PC-9 (cell line): ENCODE results near the gene SMAD1. TPM values are rescaled to one million over a fixed set of nuclear protein-coding genes. Genes with fewer than 3 reads are reported as not detected.

Experiments
- BruUV-seq: library from RNA; stranded (reverse); fragments of 400-500 nt; replicated peaks from 2 replicates; lab custom pipeline; 2021; lab: Mats Ljungman, UMichigan
- CTCF ChIA-PET: fragments of 300-600 bp; sonication (Branson Sonifier 250); formaldehyde crosslinking; loops from one replicate; lab custom pipeline; 2022; ENCODE audit warnings: antibody characterized with exemption; lab: Charles Lee
- POLR2A ChIA-PET: fragments of 300-600 bp; sonication (Branson Sonifier 250); formaldehyde crosslinking; loops from one replicate; lab custom pipeline; 2022; ENCODE audit warnings: antibody characterized with exemption; ENCODE audit not compliant: unreplicated experiment; lab: Charles Lee
- DNase-seq, 2 experiments: peaks; one replicate each; pipeline versions ENCODE4 v3.0.0 to v3.0.0-alpha.2; 2015 to 2022; ENCODE audit warnings: mixed read lengths in 1 of 2
- H2AFZ ChIP-seq: fragments of 200-600 bp; sonication (generic); 2 replicates; pipeline ENCODE4 v1.8.1; 2017; ENCODE audit warnings: antibody characterized with exemption
- H3F3A ChIP-seq: fragments of 200-600 bp; sonication (generic); 2 replicates; pipeline ENCODE4 v1.8.1; 2017; ENCODE audit warnings: antibody characterized with exemption, mild to moderate bottlenecking, low read depth; ENCODE audit not compliant: insufficient read depth
- H3K27ac ChIP-seq: fragments of 200-600 bp; sonication (generic); 2 replicates; pipeline ENCODE4 v1.6.1; 2016; ENCODE audit warnings: mixed run types
- H3K27me3 ChIP-seq: fragments of 200-600 bp; sonication (generic); 2 replicates; pipeline ENCODE4 v1.6.1; 2016; ENCODE audit warnings: low read depth, mixed run types; ENCODE audit not compliant: insufficient read depth
- H3K36me3 ChIP-seq: fragments of 200-600 bp; sonication (generic); 2 replicates; pipeline ENCODE4 v1.6.1; 2016; ENCODE audit warnings: low read depth, mixed run types
- H3K4me1 ChIP-seq: fragments of 200-600 bp; sonication (generic); replicated peaks from 2 replicates; pipeline ENCODE4 v1.6.1; 2016; ENCODE audit warnings: mixed run types; ENCODE audit not compliant: insufficient read depth
- H3K4me2 ChIP-seq: fragments of 200-600 bp; sonication (generic); 2 replicates; pipeline ENCODE4 v1.6.1; 2017; ENCODE audit warnings: mixed run types
- H3K4me3 ChIP-seq: fragments of 200-600 bp; sonication (generic); 2 replicates; pipeline ENCODE4 v1.6.1; 2016; ENCODE audit warnings: mixed run types
- H3K79me2 ChIP-seq: fragments of 200-600 bp; sonication (generic); 2 replicates; pipeline ENCODE4 v1.6.1; 2017; ENCODE audit warnings: low read depth, mixed run types
- H3K9me2 ChIP-seq: fragments of 200-600 bp; sonication (generic); 2 replicates; pipeline ENCODE4 v1.8.1; 2017; ENCODE audit warnings: mild to moderate bottlenecking; ENCODE audit not compliant: insufficient read depth
- H3K9me3 ChIP-seq: fragments of 200-600 bp; sonication (generic); 2 replicates; pipeline ENCODE4 v1.8.1; 2016; ENCODE audit warnings: low read depth; ENCODE audit not compliant: insufficient read depth
- H4K20me1 ChIP-seq: fragments of 200-600 bp; sonication (generic); 2 replicates; pipeline ENCODE4 v1.8.1; 2017; ENCODE audit not compliant: insufficient read depth
- EZH2 ChIP-seq: fragments of 200-600 bp; sonication (generic); IDR thresholded peaks from 2 replicates; pipeline ENCODE4 v1.8.0; 2017; ENCODE audit warnings: antibody characterized with exemption, low read depth
- intact Hi-C: fragments of 100-400 bp; cut with micrococcal nuclease; formaldehyde crosslinking; loops from one replicate; pipeline ENCODE4 v1.10.0; 2022; ENCODE audit not compliant: unreplicated experiment
- total RNA-seq: library from RNA; stranded (reverse); gene quantifications from 2 replicates; pipeline ENCODE4 v1.2.3, GENCODE V29; 2021
- TF ChIP-seq, protein P1 (sequence below): fragments of 200-600 bp; sonication (generic); conservative IDR thresholded peaks from 2 replicates; pipeline ENCODE4 v1.6.1; 2017; ENCODE audit warnings: mixed run types, antibody characterized with exemption, mild to moderate bottlenecking, moderate library complexity

The SMAD1 gene
- total RNA-seq, 1 experiment from 2014 or later = 15.1 TPM

DNA sequence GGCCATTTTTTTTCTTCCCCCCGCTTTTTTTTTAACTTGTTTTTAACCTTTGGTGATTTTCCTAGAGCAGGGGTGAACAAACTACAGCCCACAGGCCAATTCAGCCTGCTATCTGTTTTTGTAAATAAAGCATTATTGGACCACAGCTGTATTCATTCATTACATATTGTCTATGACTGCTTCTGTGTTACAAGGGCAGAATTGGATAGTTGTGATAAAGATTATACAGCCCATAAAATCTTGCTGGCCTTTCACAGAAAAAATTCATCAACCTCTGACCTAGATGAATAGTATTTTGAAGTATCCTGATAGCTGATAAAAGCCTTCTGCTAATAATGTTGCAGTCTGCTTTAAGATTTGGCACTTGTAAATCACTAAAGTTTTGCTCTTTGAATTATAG lies 63.4 kb downstream of the SMAD1 start:
- H3K9me2 ChIP-seq = no peaks in the 10 kb centered on the region
- peaks cover 15% of the 10 kb centered on the region for H3F3A ChIP-seq
- H2AFZ ChIP-seq = no peak overlapping the region
- POLR2A ChIA-PET = interaction anchor here (0.7 kb wide), 1 partner anchor 136 kb away, joined by 4 read pairs; no protein-coding TSS in a partner anchor
- CTCF ChIA-PET = no interaction called here
- TF ChIP-seq EZH2 = no peak
- TF ChIP-seq, protein P1, sequence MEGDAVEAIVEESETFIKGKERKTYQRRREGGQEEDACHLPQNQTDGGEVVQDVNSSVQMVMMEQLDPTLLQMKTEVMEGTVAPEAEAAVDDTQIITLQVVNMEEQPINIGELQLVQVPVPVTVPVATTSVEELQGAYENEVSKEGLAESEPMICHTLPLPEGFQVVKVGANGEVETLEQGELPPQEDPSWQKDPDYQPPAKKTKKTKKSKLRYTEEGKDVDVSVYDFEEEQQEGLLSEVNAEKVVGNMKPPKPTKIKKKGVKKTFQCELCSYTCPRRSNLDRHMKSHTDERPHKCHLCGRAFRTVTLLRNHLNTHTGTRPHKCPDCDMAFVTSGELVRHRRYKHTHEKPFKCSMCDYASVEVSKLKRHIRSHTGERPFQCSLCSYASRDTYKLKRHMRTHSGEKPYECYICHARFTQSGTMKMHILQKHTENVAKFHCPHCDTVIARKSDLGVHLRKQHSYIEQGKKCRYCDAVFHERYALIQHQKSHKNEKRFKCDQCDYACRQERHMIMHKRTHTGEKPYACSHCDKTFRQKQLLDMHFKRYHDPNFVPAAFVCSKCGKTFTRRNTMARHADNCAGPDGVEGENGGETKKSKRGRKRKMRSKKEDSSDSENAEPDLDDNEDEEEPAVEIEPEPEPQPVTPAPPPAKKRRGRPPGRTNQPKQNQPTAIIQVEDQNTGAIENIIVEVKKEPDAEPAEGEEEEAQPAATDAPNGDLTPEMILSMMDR = no peak
- no TSS peak for BruUV-seq
- H3K9me3 ChIP-seq = no peaks in the 10 kb centered on the region
- DNase-seq = no peak
- no peak overlapping the region for H3K4me3 ChIP-seq
- H3K79me2 ChIP-seq = no peaks in the 10 kb centered on the region
- no peaks in the 10 kb centered on the region for H3K27me3 ChIP-seq
- H3K27ac ChIP-seq = peak overlapping the region; percentile 75
- H4K20me1 ChIP-seq = no peaks in the 10 kb centered on the region
- peaks cover 5% of the 10 kb centered on the region; the same call in 1 of the 2 replicates for H3K36me3 ChIP-seq
- intact Hi-C loops = loop anchor here (5.0 kb wide), 1 partner anchor 63 kb away; the partner anchor contains the start of gene SMAD1
- peaks cover 23% of the 10 kb centered on the region for H3K4me1 ChIP-seq
- H3K4me2 ChIP-seq = peak overlapping the region; percentile 28; the same call in 1 of the 2 replicates

DNA sequence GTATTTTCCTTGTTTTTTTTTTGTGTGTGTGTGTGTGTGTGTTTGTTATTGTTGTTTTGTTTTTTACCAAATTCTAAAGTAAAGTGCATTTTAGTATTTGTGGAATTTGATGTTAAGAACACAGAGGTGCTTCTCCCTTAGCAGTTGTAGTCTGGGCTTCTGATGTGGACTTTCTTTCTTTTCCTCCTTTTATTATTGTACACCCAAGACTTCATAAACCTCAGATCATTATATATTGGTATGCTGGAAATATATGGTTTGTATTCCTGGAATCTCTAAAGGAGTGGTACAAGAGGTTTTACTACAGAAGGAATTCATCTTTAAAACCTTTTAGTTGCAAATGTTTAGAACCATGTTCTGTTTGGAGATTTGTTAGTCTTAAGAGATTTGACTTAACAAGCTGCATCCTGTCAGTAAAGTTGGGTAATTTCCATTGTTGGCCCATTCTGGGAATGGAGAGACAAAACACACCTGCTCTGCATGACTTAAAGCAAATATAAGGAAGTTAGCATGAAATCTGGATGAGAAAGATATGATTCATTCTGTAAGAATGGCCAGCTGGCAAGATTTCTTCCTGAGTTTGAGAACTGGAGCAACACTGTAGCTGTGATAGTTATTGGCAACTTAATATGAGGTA lies 64.0 kb downstream of the SMAD1 start:
- TF ChIP-seq, protein P1 = no peak
- TF ChIP-seq EZH2 = no peak
- peaks cover 5% of the 10 kb centered on the region; the same call in 1 of the 2 replicates for H3K36me3 ChIP-seq
- H3K4me3 ChIP-seq = no peak overlapping the region
- H2AFZ ChIP-seq = no peak overlapping the region
- no peaks in the 10 kb centered on the region for H4K20me1 ChIP-seq
- POLR2A ChIA-PET = interaction anchor here (0.7 kb wide), 2 partner anchors 137 to 265 kb away, joined by 4 read pairs; no protein-coding TSS in a partner anchor
- H3K27me3 ChIP-seq = no peaks in the 10 kb centered on the region
- peaks cover 15% of the 10 kb centered on the region for H3F3A ChIP-seq
- H3K79me2 ChIP-seq = no peaks in the 10 kb centered on the region
- no peaks in the 10 kb centered on the region for H3K9me3 ChIP-seq
- intact Hi-C loops = loop anchor here (5.0 kb wide), 1 partner anchor 63 kb away; the partner anchor contains the start of gene SMAD1
- DNase-seq = peak; percentile 34 to 93
- H3K27ac ChIP-seq = peak overlapping the region; percentile 75
- peaks cover 23% of the 10 kb centered on the region for H3K4me1 ChIP-seq
- H3K9me2 ChIP-seq = no peaks in the 10 kb centered on the region
- CTCF ChIA-PET = no interaction called here
- H3K4me2 ChIP-seq = peak overlapping the region; percentile 39; the same call in 1 of the 2 replicates
- no TSS peak for BruUV-seq

DNA sequence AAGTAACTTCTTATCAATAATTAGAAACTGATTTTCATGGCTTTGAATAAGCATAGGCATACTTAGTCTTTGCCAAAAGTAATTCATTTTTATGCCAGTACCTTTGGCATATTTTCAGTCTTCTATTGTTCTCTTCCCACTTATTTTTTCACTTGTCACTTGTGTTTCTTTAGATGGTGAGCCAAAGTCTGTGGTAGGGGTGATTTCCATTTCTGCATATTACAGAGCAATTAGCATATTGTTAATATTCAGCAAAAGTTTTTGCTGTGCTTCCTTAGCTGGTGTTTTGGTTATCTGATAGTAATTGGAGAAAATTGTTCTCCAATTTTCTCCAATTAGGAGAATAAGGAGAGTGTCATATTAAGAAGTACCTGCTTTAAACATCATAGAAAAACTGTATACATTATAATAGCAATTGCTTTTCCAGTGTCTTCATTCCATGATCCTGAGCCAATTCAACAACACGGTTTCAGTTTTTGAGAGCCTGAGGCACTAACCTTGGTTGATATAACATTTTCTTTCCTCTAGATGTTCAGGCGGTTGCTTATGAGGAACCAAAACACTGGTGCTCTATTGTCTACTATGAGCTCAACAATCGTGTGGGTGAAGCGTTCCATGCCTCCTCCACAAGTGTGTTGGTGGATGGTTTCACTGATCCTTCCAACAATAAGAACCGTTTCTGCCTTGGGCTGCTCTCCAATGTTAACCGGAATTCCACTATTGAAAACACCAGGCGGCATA lies 64.7 kb downstream of the SMAD1 start:
- Histone ChIP-seq H3K27ac (peak overlapping the region; percentile 75), H3K4me2 (peak overlapping the region; percentile 39), H3K4me1 (peaks cover 23% of the 10 kb centered on the region), H3K79me2 (no peaks in the 10 kb centered on the region), H2AFZ (no peak overlapping the region), H3K36me3 (peaks cover 5% of the 10 kb centered on the region; the same call in 1 of the 2 replicates), H4K20me1 (no peaks in the 10 kb centered on the region), H3F3A (peaks cover 15% of the 10 kb centered on the region), H3K4me3 (no peak overlapping the region), H3K9me3 (no peaks in the 10 kb centered on the region), H3K27me3 (no peaks in the 10 kb centered on the region), H3K9me2 (no peaks in the 10 kb centered on the region)
- TF ChIP-seq, protein P1 = no peak
- TF ChIP-seq EZH2 = no peak
- ChIA-PET CTCF (no interaction called here), POLR2A (interaction anchor here (0.7 kb wide), 1 partner anchor 264 kb away, joined by 4 read pairs; no protein-coding TSS in a partner anchor)
- intact Hi-C loops = loop anchor here (5.0 kb wide), 1 partner anchor 64 kb away; the partner anchor contains the start of gene SMAD1
- DNase-seq = no peak
- BruUV-seq = no TSS peak
